Peyer's patch (tissue), 4 donors: ENCODE measurements around the gene GVQW3. TPM values are rescaled to one million over a fixed set of nuclear protein-coding genes. Genes with fewer than 3 reads are reported as not detected.
"Not testable (repeated sequence)": the region's sequence is repeated elsewhere in the genome, so short reads cannot be mapped to it uniquely, and the experiment has no call there.

Experiments used
- DNase-seq, 3 donors: peaks; one replicate each; pipeline ENCODE4 v3.0.0-alpha.2; 2017 to 2019
- H3K27ac ChIP-seq, 4 donors: fragments of 200-600 bp; sonication (generic); one replicate each; pipeline ENCODE4 v1.5.1; 2016 to 2019
- H3K27me3 ChIP-seq, 2 donors: fragments of 200-600 bp; sonication (generic); one replicate each; pipeline ENCODE4 v1.5.1; 2019
- H3K36me3 ChIP-seq, 3 donors: fragments of 200-600 bp; sonication (generic); one replicate each; pipeline ENCODE4 v1.5.1; 2016 to 2019
- H3K4me1 ChIP-seq, 4 donors: fragments of 200-600 bp; sonication (generic); one replicate each; pipeline ENCODE4 v1.5.1; 2016 to 2019
- H3K4me3 ChIP-seq, 4 donors: fragments of 200-600 bp; sonication (generic); 1 replicate in 3 of 4; 2 replicates in 1 of 4; pipeline ENCODE4 v1.5.1; 2016 to 2019; ENCODE audit warnings: mild to moderate bottlenecking in 1 of 4
- H3K9me3 ChIP-seq, 4 donors: fragments of 200-600 bp; sonication (generic); one replicate each; pipeline ENCODE4 v1.5.1; 2016 to 2019; ENCODE audit warnings: mild to moderate bottlenecking in 1 of 4
- POLR2A ChIP-seq, 2 donors: fragments of 450-650 bp; IDR thresholded peaks; one replicate each; pipeline ENCODE4 v1.5.1; 2017; ENCODE audit warnings: antibody characterized with exemption in 2 of 2, mild to moderate bottlenecking in 2 of 2, moderate library complexity in 2 of 2
- total RNA-seq, 4 donors: library from RNA; depleted of rRNA; stranded (reverse); fragments of >200 nt; gene quantifications; one replicate each; pipeline ENCODE4 v1.1.0, GENCODE V29; 2016
- TF ChIP-seq, protein P1 (sequence below), 6 experiments: fragments of 450-650 bp in 4 of 6; fragments of 200-600 bp in 2 of 6; sonication (generic) in 1 of 6; IDR thresholded peaks; one replicate each; pipeline ENCODE4 v1.5.1; 2017 to 2019; ENCODE audit warnings: antibody characterized with exemption in 6 of 6, mild to moderate bottlenecking in 3 of 6, moderate library complexity in 1 of 6

GVQW3 gene
- total RNA-seq, 4 donors from 2014 or later: 0.88 to 23.9 (median 3.3) TPM

- Histone ChIP-seq H3K27ac (no peak overlapping the region), H3K9me3 (no peaks in the 10 kb centered on the region), H3K4me1 (no peaks in the 10 kb centered on the region), H3K27me3 (no peaks in the 10 kb centered on the region), H3K36me3 (no peaks in the 10 kb centered on the region), H3K4me3 (no peak overlapping the region)
- no peak for TF ChIP-seq POLR2A (IDR thresholded peaks at IDR 0.05)
- TF ChIP-seq, protein P1, sequence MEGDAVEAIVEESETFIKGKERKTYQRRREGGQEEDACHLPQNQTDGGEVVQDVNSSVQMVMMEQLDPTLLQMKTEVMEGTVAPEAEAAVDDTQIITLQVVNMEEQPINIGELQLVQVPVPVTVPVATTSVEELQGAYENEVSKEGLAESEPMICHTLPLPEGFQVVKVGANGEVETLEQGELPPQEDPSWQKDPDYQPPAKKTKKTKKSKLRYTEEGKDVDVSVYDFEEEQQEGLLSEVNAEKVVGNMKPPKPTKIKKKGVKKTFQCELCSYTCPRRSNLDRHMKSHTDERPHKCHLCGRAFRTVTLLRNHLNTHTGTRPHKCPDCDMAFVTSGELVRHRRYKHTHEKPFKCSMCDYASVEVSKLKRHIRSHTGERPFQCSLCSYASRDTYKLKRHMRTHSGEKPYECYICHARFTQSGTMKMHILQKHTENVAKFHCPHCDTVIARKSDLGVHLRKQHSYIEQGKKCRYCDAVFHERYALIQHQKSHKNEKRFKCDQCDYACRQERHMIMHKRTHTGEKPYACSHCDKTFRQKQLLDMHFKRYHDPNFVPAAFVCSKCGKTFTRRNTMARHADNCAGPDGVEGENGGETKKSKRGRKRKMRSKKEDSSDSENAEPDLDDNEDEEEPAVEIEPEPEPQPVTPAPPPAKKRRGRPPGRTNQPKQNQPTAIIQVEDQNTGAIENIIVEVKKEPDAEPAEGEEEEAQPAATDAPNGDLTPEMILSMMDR (IDR thresholded peaks at IDR 0.05): no peak
- DNase-seq: no peak
These were observed 11.7 kb downstream of the GVQW3 start for GRCh38 chr11:76392870-76393269.

- Histone ChIP-seq H3K27me3 (no peaks in the 10 kb centered on the region), H3K36me3 (no peaks in the 10 kb centered on the region), H3K4me1 (no peaks in the 10 kb centered on the region), H3K9me3 (no peaks in the 10 kb centered on the region), H3K4me3 (no peak overlapping the region), H3K27ac (no peak overlapping the region)
- DNase-seq: no peak
- TF ChIP-seq POLR2A (IDR thresholded peaks at IDR 0.05): no peak
- TF ChIP-seq, protein P1 (IDR thresholded peaks at IDR 0.05): no peak
These were observed 13.3 kb downstream of the GVQW3 start for GRCh38 chr11:76394411-76394810.

GRCh38 chr11:76395296-76395695 lies 14.2 kb downstream of the GVQW3 start:
- Histone ChIP-seq H3K27ac (no peak overlapping the region), H3K4me1 (no peaks in the 10 kb centered on the region), H3K4me3 (no peak overlapping the region), H3K9me3 (no peaks in the 10 kb centered on the region), H3K36me3 (no peaks in the 10 kb centered on the region), H3K27me3 (no peaks in the 10 kb centered on the region)
- no peak for DNase-seq
- TF ChIP-seq POLR2A (IDR thresholded peaks at IDR 0.05): no peak
- TF ChIP-seq, protein P1 (IDR thresholded peaks at IDR 0.05): no peak

- TF ChIP-seq POLR2A (IDR thresholded peaks at IDR 0.05): no peak
- TF ChIP-seq, protein P1 (IDR thresholded peaks at IDR 0.05): no peak
- Histone ChIP-seq H3K27ac (no peak overlapping the region), H3K9me3 (no peaks in the 10 kb centered on the region), H3K4me3 (no peak overlapping the region), H3K4me1 (no peaks in the 10 kb centered on the region), H3K27me3 (no peaks in the 10 kb centered on the region), H3K36me3 (no peaks in the 10 kb centered on the region)
- no peak for DNase-seq
These were observed 16.3 kb downstream of the GVQW3 start for GRCh38 chr11:76397383-76397782.

DNA sequence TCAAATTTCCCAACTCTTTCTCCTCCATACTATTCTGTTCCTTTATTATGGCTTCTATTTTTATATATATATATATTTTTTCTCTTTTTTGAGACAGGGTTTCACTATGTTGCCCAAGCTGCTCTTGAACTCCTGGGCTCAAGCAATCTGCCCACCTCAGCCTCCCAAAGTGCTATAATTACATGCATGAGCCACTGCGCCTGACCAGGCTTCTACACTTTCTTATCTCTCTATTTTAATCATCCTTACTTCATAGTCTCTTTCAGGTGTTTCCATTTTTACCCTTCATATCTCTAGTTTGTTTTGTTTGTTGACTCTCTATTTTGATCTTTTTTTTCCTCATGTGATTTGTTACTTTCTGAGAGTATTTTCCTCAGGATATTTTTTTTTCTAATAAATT lies 19.8 kb downstream of the GVQW3 start:
- no peak overlapping the region for H3K27ac ChIP-seq
- no peaks in the 10 kb centered on the region for H3K9me3 ChIP-seq
- H3K27me3 ChIP-seq: no peaks in the 10 kb centered on the region
- H3K4me3 ChIP-seq: no peak overlapping the region
- no peaks in the 10 kb centered on the region for H3K36me3 ChIP-seq
- no peaks in the 10 kb centered on the region for H3K4me1 ChIP-seq
- TF ChIP-seq, protein P1 (IDR thresholded peaks at IDR 0.05): no peak
- TF ChIP-seq POLR2A (IDR thresholded peaks at IDR 0.05): no peak
- DNase-seq: no peak

GRCh38 chr11:76401484-76401883 lies 20.4 kb downstream of the GVQW3 start:
- H3K4me1 ChIP-seq, H3K27ac ChIP-seq, H3K36me3 ChIP-seq, DNase-seq, H3K4me3 ChIP-seq, H3K27me3 ChIP-seq, H3K9me3 ChIP-seq: not testable (repeated sequence)
